ENCODE results near the gene CEACAM4.

Gene CEACAM4

GRCh38 chr19:41615207-41615606, 11.7 kb downstream of the CEACAM4 start:
- H3K4ac ChIP-seq (ENCODE audit: low read length): no peak overlapping the region
- no peak overlapping the region for H3K4me2 ChIP-seq (ENCODE audit: insufficient read depth, low read length, poor library complexity, severe bottlenecking)
- no peak overlapping the region for H2BK120ac ChIP-seq (ENCODE audit: low read depth, low read length)
- H3K4me3 ChIP-seq (ENCODE audit: low read length in 2 of 2): peak overlapping the region in 1 of 2 donors; percentile 5
- no peaks in the 10 kb centered on the region for H3K79me1 ChIP-seq (ENCODE audit: low read depth, low read length)
- no peak overlapping the region for H3K27ac ChIP-seq (replicated peaks; ENCODE audit: low read length)
- no peak for DNase-seq (ENCODE audit: low spot score)
- no peak overlapping the region for H3K9ac ChIP-seq (ENCODE audit: low read depth, low read length, poor library complexity)
- H4K8ac ChIP-seq (ENCODE audit: low read depth, low read length): no peak overlapping the region
- H3K9me3 ChIP-seq (replicated peaks in 1 of 2; ENCODE audit: control insufficient read depth in 2 of 2, insufficient read depth in 1 of 2, low read depth in 1 of 2, low read length in 2 of 2): peaks cover 0 to 24% of the 10 kb centered on the region in 2 donors
- WGBS, 2 donors (ENCODE audit: extremely low coverage in 2 of 2, insufficient read length in 2 of 2, insufficient replicate concordance in 1 of 2): no CpG with 5 or more reads among the region's 4 CpGs
- H4K91ac ChIP-seq (ENCODE audit: low read depth, low read length, poor library complexity): no peak overlapping the region
- H2AFZ ChIP-seq (ENCODE audit: low read length): no peak overlapping the region
- no peak overlapping the region for H3K18ac ChIP-seq (ENCODE audit: low read length)
- H3K14ac ChIP-seq (ENCODE audit: low read length): no peak overlapping the region
- no peak overlapping the region for H2BK12ac ChIP-seq (ENCODE audit: low read length)
- no peaks in the 10 kb centered on the region for H3K4me1 ChIP-seq (ENCODE audit: control insufficient read depth in 2 of 2, insufficient read depth in 1 of 2, low read depth in 1 of 2, low read length in 2 of 2)
- no peaks in the 10 kb centered on the region for H3K36me3 ChIP-seq (replicated peaks in 1 of 2; ENCODE audit: control insufficient read depth in 2 of 2, insufficient read depth in 2 of 2, low read length in 2 of 2)
- H3K23ac ChIP-seq (ENCODE audit: low read depth, low read length, poor library complexity): no peak overlapping the region
- H2BK15ac ChIP-seq (ENCODE audit: low read length): no peak overlapping the region
- H2AK5ac ChIP-seq (ENCODE audit: low read depth, low read length): no peak overlapping the region
- H2BK5ac ChIP-seq (ENCODE audit: low read length): no peak overlapping the region
- peaks cover 0 to 9% (median 0%) of the 10 kb centered on the region in 3 experiments for H3K27me3 ChIP-seq (ENCODE audit: control insufficient read depth in 3 of 3, insufficient read depth in 3 of 3, low read depth in 1 of 3, low read length in 3 of 3)

GRCh38 chr19:41612483-41612882, 14.4 kb downstream of the CEACAM4 start:
- WGBS, 2 donors (ENCODE audit: extremely low coverage in 2 of 2, insufficient read length in 2 of 2, insufficient replicate concordance in 1 of 2): no CpG with 5 or more reads among the region's 4 CpGs
- H3K36me3 ChIP-seq (replicated peaks in 1 of 2; ENCODE audit: control insufficient read depth in 2 of 2, insufficient read depth in 2 of 2, low read length in 2 of 2): no peaks in the 10 kb centered on the region
- no peaks in the 10 kb centered on the region for H3K79me1 ChIP-seq (ENCODE audit: low read depth, low read length)
- no peak overlapping the region for H2BK5ac ChIP-seq (ENCODE audit: low read length)
- H2BK120ac ChIP-seq (ENCODE audit: low read depth, low read length): no peak overlapping the region
- no peak overlapping the region for H4K8ac ChIP-seq (ENCODE audit: low read depth, low read length)
- H2AK5ac ChIP-seq (ENCODE audit: low read depth, low read length): no peak overlapping the region
- no peak overlapping the region for H2BK12ac ChIP-seq (ENCODE audit: low read length)
- H3K23ac ChIP-seq (ENCODE audit: low read depth, low read length, poor library complexity): no peak overlapping the region
- H2BK15ac ChIP-seq (ENCODE audit: low read length): no peak overlapping the region
- no peak overlapping the region for H3K14ac ChIP-seq (ENCODE audit: low read length)
- no peak overlapping the region for H3K4me2 ChIP-seq (ENCODE audit: insufficient read depth, low read length, poor library complexity, severe bottlenecking)
- no peak overlapping the region for H3K9ac ChIP-seq (ENCODE audit: low read depth, low read length, poor library complexity)
- no peak overlapping the region for H4K91ac ChIP-seq (ENCODE audit: low read depth, low read length, poor library complexity)
- no peak overlapping the region for H2AFZ ChIP-seq (ENCODE audit: low read length)
- H3K27me3 ChIP-seq (ENCODE audit: control insufficient read depth in 3 of 3, insufficient read depth in 3 of 3, low read depth in 1 of 3, low read length in 3 of 3): peaks cover 0 to 17% (median 0%) of the 10 kb centered on the region in 3 experiments
- H3K27ac ChIP-seq (replicated peaks; ENCODE audit: low read length): no peak overlapping the region
- H3K4ac ChIP-seq (ENCODE audit: low read length): no peak overlapping the region
- DNase-seq (ENCODE audit: low spot score): no peak
- H3K18ac ChIP-seq (ENCODE audit: low read length): no peak overlapping the region
- no peak overlapping the region for H3K4me3 ChIP-seq (ENCODE audit: low read length in 2 of 2)
- no peaks in the 10 kb centered on the region for H3K4me1 ChIP-seq (ENCODE audit: control insufficient read depth in 2 of 2, insufficient read depth in 1 of 2, low read depth in 1 of 2, low read length in 2 of 2)
- peaks cover 0 to 20% of the 10 kb centered on the region in 2 donors for H3K9me3 ChIP-seq (replicated peaks in 1 of 2; ENCODE audit: control insufficient read depth in 2 of 2, insufficient read depth in 1 of 2, low read depth in 1 of 2, low read length in 2 of 2)

GRCh38 chr19:41610789-41611188, 16.1 kb downstream of the CEACAM4 start:
- Histone ChIP-seq H3K9ac (ENCODE audit: low read depth, low read length, poor library complexity) (no peak overlapping the region), H3K23ac (ENCODE audit: low read depth, low read length, poor library complexity) (no peak overlapping the region), H2AFZ (ENCODE audit: low read length) (no peak overlapping the region), H4K8ac (ENCODE audit: low read depth, low read length) (no peak overlapping the region), H2BK120ac (ENCODE audit: low read depth, low read length) (no peak overlapping the region), H3K4me3 (ENCODE audit: low read length in 2 of 2) (no peak overlapping the region), H3K27me3 (ENCODE audit: control insufficient read depth in 3 of 3, insufficient read depth in 3 of 3, low read depth in 1 of 3, low read length in 3 of 3) (peaks cover 0 to 34% (median 0%) of the 10 kb centered on the region in 3 experiments), H3K18ac (ENCODE audit: low read length) (no peak overlapping the region), H3K4me2 (ENCODE audit: insufficient read depth, low read length, poor library complexity, severe bottlenecking) (no peak overlapping the region), H3K4me1 (ENCODE audit: control insufficient read depth in 2 of 2, insufficient read depth in 1 of 2, low read depth in 1 of 2, low read length in 2 of 2) (no peaks in the 10 kb centered on the region), H3K14ac (ENCODE audit: low read length) (no peak overlapping the region), H3K4ac (ENCODE audit: low read length) (no peak overlapping the region), H4K91ac (ENCODE audit: low read depth, low read length, poor library complexity) (no peak overlapping the region), H3K79me1 (ENCODE audit: low read depth, low read length) (no peaks in the 10 kb centered on the region), H2BK5ac (ENCODE audit: low read length) (no peak overlapping the region), H2BK15ac (ENCODE audit: low read length) (no peak overlapping the region), H2BK12ac (ENCODE audit: low read length) (no peak overlapping the region), H3K9me3 (replicated peaks in 1 of 2; ENCODE audit: control insufficient read depth in 2 of 2, insufficient read depth in 1 of 2, low read depth in 1 of 2, low read length in 2 of 2) (peaks cover 0 to 22% of the 10 kb centered on the region in 2 donors), H3K27ac (replicated peaks; ENCODE audit: low read length) (no peak overlapping the region), H3K36me3 (replicated peaks in 1 of 2; ENCODE audit: control insufficient read depth in 2 of 2, insufficient read depth in 2 of 2, low read length in 2 of 2) (no peaks in the 10 kb centered on the region), H2AK5ac (ENCODE audit: low read depth, low read length) (no peak overlapping the region)
- no peak for DNase-seq (ENCODE audit: low spot score)

- Histone ChIP-seq H3K4me3 (ENCODE audit: low read length in 2 of 2) (no peak overlapping the region), H3K79me1 (ENCODE audit: low read depth, low read length) (no peaks in the 10 kb centered on the region), H2AFZ (ENCODE audit: low read length) (no peak overlapping the region), H2BK12ac (ENCODE audit: low read length) (no peak overlapping the region), H3K27ac (replicated peaks; ENCODE audit: low read length) (no peak overlapping the region), H3K4ac (ENCODE audit: low read length) (no peak overlapping the region), H3K36me3 (replicated peaks in 1 of 2; ENCODE audit: control insufficient read depth in 2 of 2, insufficient read depth in 2 of 2, low read length in 2 of 2) (no peaks in the 10 kb centered on the region), H2BK5ac (ENCODE audit: low read length) (no peak overlapping the region), H2BK15ac (ENCODE audit: low read length) (no peak overlapping the region), H4K91ac (ENCODE audit: low read depth, low read length, poor library complexity) (no peak overlapping the region), H3K9ac (ENCODE audit: low read depth, low read length, poor library complexity) (no peak overlapping the region), H3K27me3 (ENCODE audit: control insufficient read depth in 3 of 3, insufficient read depth in 3 of 3, low read depth in 1 of 3, low read length in 3 of 3) (peaks cover 0 to 60% (median 0%) of the 10 kb centered on the region in 3 experiments), H3K9me3 (replicated peaks in 1 of 2; ENCODE audit: control insufficient read depth in 2 of 2, insufficient read depth in 1 of 2, low read depth in 1 of 2, low read length in 2 of 2) (peaks cover 0 to 11% of the 10 kb centered on the region in 2 donors), H4K8ac (ENCODE audit: low read depth, low read length) (no peak overlapping the region), H3K14ac (ENCODE audit: low read length) (no peak overlapping the region), H2BK120ac (ENCODE audit: low read depth, low read length) (no peak overlapping the region), H3K23ac (ENCODE audit: low read depth, low read length, poor library complexity) (no peak overlapping the region), H3K18ac (ENCODE audit: low read length) (no peak overlapping the region), H2AK5ac (ENCODE audit: low read depth, low read length) (no peak overlapping the region), H3K4me1 (ENCODE audit: control insufficient read depth in 2 of 2, insufficient read depth in 1 of 2, low read depth in 1 of 2, low read length in 2 of 2) (no peaks in the 10 kb centered on the region), H3K4me2 (ENCODE audit: insufficient read depth, low read length, poor library complexity, severe bottlenecking) (no peak overlapping the region)
- whole genome bisulfite sequencing, 2 donors (ENCODE audit: extremely low coverage in 2 of 2, insufficient read length in 2 of 2, insufficient replicate concordance in 1 of 2): no CpG with 5 or more reads among the region's 1 CpG
- no peak for DNase-seq (ENCODE audit: low spot score)
Measured at GRCh38 chr19:41607668-41608067, 19.2 kb downstream of the CEACAM4 start.

Measured in neuronal stem cell (in vitro differentiated cells).